Thoracic aorta (tissue), 2 donors: Measurements from ENCODE around the gene BCAS1. TPM values are rescaled to one million over a fixed set of nuclear protein-coding genes. Genes with fewer than 3 reads are reported as not detected.

Experiments
- ATAC-seq: fragments of 150-250 bp; one replicate; pipeline ENCODE4 v1.8.0; 2017; ENCODE audit warnings: low read depth; ENCODE audit not compliant: insufficient number of reproducible peaks, low FRiP score
- DNase-seq: peaks from one replicate; pipeline ENCODE4 v3.0.0-alpha.2; 2020; ENCODE audit warnings: low spot score
- H3K27ac ChIP-seq, 2 donors: fragments of 200-600 bp; sonication (generic); 1 replicate in 1 of 2; 2 replicates in 1 of 2; pipeline ENCODE4 v1.5.1; 2016; ENCODE audit warnings: mild to moderate bottlenecking in 2 of 2, moderate library complexity in 2 of 2
- H3K27me3 ChIP-seq: fragments of 200-600 bp; sonication (generic); replicated peaks from 2 replicates; pipeline ENCODE4 v1.6.0; 2016; ENCODE audit warnings: mild to moderate bottlenecking; ENCODE audit not compliant: insufficient read depth
- H3K36me3 ChIP-seq: fragments of 200-600 bp; sonication (generic); one replicate; pipeline ENCODE4 v1.5.1; 2016
- H3K4me1 ChIP-seq, 2 donors: fragments of 200-600 bp; sonication (generic); 1 replicate in 1 of 2; 2 replicates in 1 of 2; pipeline versions ENCODE4 v1.5.1 to v1.6.0; 2016; ENCODE audit warnings: low read depth in 2 of 2, mild to moderate bottlenecking in 1 of 2; ENCODE audit not compliant: control insufficient read depth in 1 of 2
- H3K4me3 ChIP-seq: fragments of 200-600 bp; sonication (generic); 2 replicates; pipeline ENCODE4 v1.5.1; 2016; ENCODE audit warnings: mild to moderate bottlenecking
- H3K9me3 ChIP-seq: fragments of 200-600 bp; sonication (generic); 2 replicates; pipeline ENCODE4 v1.5.1; 2016
- total RNA-seq, 2 donors: library from RNA; depleted of rRNA; stranded (reverse); fragments of >200 nt; gene quantifications; one replicate each; pipeline versions ENCODE4 v1.1.0 to v1.2.3, GENCODE V29; 2016
- TF ChIP-seq, protein P1 (sequence below): fragments of 200-600 bp; sonication (generic); IDR thresholded peaks from one replicate; pipeline ENCODE4 v1.5.1; 2019; ENCODE audit warnings: antibody characterized with exemption

Gene BCAS1
- total RNA-seq, 2 donors from 2014 or later = under 0.01 to 3.6 TPM

DNA sequence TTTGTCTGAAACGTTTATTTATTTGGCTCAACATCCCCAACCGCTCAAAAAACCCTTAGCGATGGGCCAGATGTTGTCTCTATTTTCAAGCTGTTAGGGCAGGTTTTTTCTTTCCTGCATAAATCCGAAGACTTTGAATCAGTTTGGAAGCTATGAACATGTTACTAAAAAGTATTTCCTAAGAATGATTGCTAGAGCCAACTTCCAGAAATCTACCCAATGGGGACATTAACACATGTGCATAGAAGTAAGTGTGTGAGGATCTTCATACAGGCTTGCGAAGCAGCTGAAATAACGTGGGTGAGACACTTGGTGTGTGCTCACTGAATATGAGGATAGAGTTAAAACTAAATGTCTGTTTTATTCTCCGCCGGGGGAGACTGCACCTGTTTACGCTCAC lies 106.8 kb downstream of the BCAS1 start:
- Histone ChIP-seq H3K27ac (no peak overlapping the region), H3K4me1 (no peaks in the 10 kb centered on the region), H3K4me3 (no peak overlapping the region), H3K36me3 (no peaks in the 10 kb centered on the region), H3K27me3 (no peaks in the 10 kb centered on the region), H3K9me3 (no peaks in the 10 kb centered on the region)
- ATAC-seq (no peak), DNase-seq (no peak)
- TF ChIP-seq, protein P1, sequence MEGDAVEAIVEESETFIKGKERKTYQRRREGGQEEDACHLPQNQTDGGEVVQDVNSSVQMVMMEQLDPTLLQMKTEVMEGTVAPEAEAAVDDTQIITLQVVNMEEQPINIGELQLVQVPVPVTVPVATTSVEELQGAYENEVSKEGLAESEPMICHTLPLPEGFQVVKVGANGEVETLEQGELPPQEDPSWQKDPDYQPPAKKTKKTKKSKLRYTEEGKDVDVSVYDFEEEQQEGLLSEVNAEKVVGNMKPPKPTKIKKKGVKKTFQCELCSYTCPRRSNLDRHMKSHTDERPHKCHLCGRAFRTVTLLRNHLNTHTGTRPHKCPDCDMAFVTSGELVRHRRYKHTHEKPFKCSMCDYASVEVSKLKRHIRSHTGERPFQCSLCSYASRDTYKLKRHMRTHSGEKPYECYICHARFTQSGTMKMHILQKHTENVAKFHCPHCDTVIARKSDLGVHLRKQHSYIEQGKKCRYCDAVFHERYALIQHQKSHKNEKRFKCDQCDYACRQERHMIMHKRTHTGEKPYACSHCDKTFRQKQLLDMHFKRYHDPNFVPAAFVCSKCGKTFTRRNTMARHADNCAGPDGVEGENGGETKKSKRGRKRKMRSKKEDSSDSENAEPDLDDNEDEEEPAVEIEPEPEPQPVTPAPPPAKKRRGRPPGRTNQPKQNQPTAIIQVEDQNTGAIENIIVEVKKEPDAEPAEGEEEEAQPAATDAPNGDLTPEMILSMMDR = no peak

DNA sequence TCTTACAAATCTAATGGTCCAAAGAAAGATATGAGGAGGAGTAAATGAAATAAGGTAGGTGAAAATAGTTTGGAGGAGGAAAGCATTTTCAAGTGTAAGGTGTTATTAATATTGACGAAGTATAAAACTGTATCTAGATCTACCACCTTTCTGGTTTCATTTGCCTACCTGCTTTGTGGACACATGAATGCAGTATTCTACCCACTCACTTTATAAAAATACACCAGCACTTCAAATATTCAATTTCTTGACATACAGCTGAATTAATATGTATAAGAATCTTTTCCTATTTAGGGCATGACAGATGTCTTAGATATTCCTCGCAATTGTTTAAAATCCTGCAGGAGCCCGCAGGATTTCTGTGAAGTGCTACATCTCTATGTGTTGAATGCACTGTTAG lies 108.0 kb downstream of the BCAS1 start:
- TF ChIP-seq, protein P1 = no peak
- Histone ChIP-seq H3K36me3 (no peaks in the 10 kb centered on the region), H3K27me3 (no peaks in the 10 kb centered on the region), H3K4me3 (no peak overlapping the region), H3K9me3 (no peaks in the 10 kb centered on the region), H3K27ac (no peak overlapping the region), H3K4me1 (no peaks in the 10 kb centered on the region)
- DNase-seq (no peak), ATAC-seq (no peak)

DNA sequence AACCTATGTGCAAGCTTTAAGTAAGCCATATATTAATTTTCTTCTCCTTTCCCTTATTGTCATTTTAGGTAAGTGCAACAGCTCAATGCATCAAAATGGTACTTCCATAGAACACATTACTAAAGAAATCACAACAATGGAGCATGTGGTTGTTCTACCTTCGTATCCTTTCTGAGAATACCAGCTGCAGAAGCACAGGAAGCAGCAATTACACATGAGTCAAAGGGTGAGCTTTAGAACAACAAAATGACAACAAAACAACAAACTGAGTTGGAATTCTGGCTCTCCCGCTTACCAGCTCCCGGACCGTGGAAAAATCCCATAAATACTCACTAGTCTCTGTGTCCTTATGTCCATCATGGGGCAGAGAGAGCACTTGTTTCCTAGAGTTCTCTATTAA lies 108.9 kb downstream of the BCAS1 start:
- Histone ChIP-seq H3K4me1 (no peaks in the 10 kb centered on the region), H3K36me3 (no peaks in the 10 kb centered on the region), H3K9me3 (no peaks in the 10 kb centered on the region), H3K4me3 (no peak overlapping the region), H3K27ac (no peak overlapping the region), H3K27me3 (no peaks in the 10 kb centered on the region)
- TF ChIP-seq, protein P1 = no peak
- ATAC-seq (no peak), DNase-seq (no peak)

DNA sequence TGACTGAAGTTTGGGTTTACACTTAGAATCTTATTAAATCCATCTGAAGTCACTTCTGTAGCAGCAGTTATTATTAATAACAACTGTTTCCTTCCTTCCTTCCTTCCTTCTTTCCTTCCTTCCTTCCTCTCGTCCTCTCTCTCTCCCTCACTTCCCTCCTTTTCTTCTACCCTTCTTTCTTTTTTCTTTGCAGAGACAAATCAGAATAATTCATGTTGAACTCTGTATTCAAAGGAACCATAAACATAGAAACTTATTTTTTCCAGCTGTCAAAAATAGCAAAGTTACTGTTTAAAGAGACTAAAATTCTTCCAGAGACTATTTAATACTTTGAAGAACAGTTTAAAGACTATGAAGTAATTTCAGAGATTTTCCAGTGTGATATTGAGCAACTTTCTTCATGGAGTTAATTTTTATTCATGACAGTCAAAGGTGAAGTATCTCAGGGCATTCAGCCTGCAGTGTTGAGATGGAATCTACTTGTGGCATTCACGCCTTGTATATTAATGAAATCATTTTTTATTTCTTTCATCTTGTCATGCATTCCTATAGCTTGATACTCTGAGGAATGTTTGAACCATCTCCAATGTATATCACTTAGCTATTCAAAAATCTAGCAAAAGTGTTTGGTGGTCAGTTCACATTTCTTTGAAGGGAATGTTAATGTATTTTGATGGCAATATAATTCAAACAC lies 109.7 kb downstream of the BCAS1 start:
- H3K4me1 ChIP-seq = no peaks in the 10 kb centered on the region
- DNase-seq (no peak), ATAC-seq (no peak)
- no peaks in the 10 kb centered on the region for H3K9me3 ChIP-seq
- H3K27me3 ChIP-seq = no peaks in the 10 kb centered on the region
- no peak overlapping the region for H3K4me3 ChIP-seq
- H3K36me3 ChIP-seq = no peaks in the 10 kb centered on the region
- TF ChIP-seq, protein P1 = no peak
- no peak overlapping the region for H3K27ac ChIP-seq

DNA sequence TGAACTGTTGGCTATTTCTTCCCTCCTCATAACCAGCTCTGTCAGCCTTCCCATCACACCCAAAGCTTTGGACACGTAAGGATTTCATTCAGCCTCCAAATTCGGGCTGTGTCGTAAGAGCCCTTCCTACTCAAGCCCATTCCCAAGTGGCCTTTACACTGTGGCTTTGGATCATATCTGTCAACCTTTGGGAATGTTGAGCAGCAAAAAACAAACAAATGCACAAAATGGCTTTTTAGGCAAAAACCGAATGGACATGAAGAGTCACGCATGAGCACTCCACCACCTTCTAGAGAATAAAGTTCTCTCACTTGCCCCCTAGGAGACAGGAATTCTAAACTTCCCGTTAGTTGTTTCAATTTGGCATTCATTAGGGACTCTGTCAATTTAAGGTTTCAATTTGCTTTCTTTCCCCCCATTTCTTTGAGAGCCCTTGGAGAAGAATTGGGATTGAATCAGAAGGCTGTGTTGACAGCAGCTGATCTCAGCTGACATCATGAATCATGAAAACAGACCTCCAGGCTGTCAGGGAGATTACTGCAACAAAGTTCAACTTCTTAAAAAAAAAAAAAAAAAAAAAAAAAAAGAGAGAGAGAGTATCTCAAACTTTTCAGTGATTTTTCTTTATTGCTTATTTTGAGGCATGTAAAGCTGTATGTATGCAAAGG lies 110.3 kb downstream of the BCAS1 start:
- no peak for DNase-seq
- Histone ChIP-seq H3K27me3 (no peaks in the 10 kb centered on the region), H3K36me3 (no peaks in the 10 kb centered on the region), H3K4me1 (no peaks in the 10 kb centered on the region), H3K27ac (no peak overlapping the region), H3K9me3 (no peaks in the 10 kb centered on the region), H3K4me3 (no peak overlapping the region)
- TF ChIP-seq, protein P1 = no peak
- ATAC-seq = no peak
